B cell (primary cell): Measurements from ENCODE around the gene GPNMB. TPM values are rescaled to one million over a fixed set of nuclear protein-coding genes. Genes with fewer than 3 reads are reported as not detected.

Experiments
- ATAC-seq: fragments of 200-7000 bp; cut with Tn5 transposase; one replicate; pipeline ENCODE4 v1.10.0; 2021; ENCODE audit warnings: low read depth, mild to moderate bottlenecking, moderate number of reproducible peaks, moderate library complexity
- CTCF ChIA-PET: fragments of 350-600 bp; sonication (Branson Sonifier 250); formaldehyde crosslinking; loops from one replicate; lab custom pipeline; 2021; ENCODE audit warnings: antibody characterized with exemption, inconsistent platforms; lab: Charles Lee
- POLR2A ChIA-PET: fragments of 350-600 bp; sonication (Branson Sonifier 250); formaldehyde crosslinking; loops from one replicate; lab custom pipeline; 2021; ENCODE audit warnings: antibody characterized with exemption; lab: Charles Lee
- DNase-seq: peaks from one replicate; pipeline ENCODE4 v3.0.0; 2013
- H2AFZ ChIP-seq: 2 replicates; pipeline ENCODE4 v1.6.1; 2012; ENCODE audit warnings: mild to moderate bottlenecking, low read depth, low read length; ENCODE audit not compliant: insufficient read depth, poor library complexity, severe bottlenecking
- H3K27ac ChIP-seq, 2 donors: 1 replicate in 1 of 2; 2 replicates in 1 of 2; pipeline ENCODE4 v1.5.1; 2012 to 2013; ENCODE audit warnings: low read length in 2 of 2, mild to moderate bottlenecking in 2 of 2, moderate library complexity in 1 of 2
- H3K27me3 ChIP-seq, 4 experiments: fragments of 200-600 bp in 1 of 4; sonication (generic) in 1 of 4; replicated peaks in 1 of 4; 1 replicate in 2 of 4; 2 replicates in 2 of 4; pipeline versions ENCODE4 v1.6.1 to v1.7.0; 2013 to 2016; ENCODE audit warnings: low read length in 3 of 4, mild to moderate bottlenecking in 2 of 4, mixed read lengths in 1 of 4, moderate library complexity in 1 of 4; ENCODE audit not compliant: insufficient read depth in 4 of 4, control insufficient read depth in 3 of 4; ENCODE audit errors: control extremely low read depth in 1 of 4
- H3K36me3 ChIP-seq, 2 experiments: replicated peaks in 1 of 2; 1 replicate in 1 of 2; 2 replicates in 1 of 2; pipeline versions ENCODE4 v1.6.1 to v1.7.1; 2013; ENCODE audit warnings: low read length in 1 of 2; ENCODE audit not compliant: insufficient read depth in 2 of 2, control insufficient read depth in 1 of 2; ENCODE audit errors: control extremely low read depth in 1 of 2, extremely low read depth in 1 of 2
- H3K4me1 ChIP-seq, 2 donors: fragments of 200-600 bp in 1 of 2; sonication (generic) in 1 of 2; 1 replicate in 1 of 2; 2 replicates in 1 of 2; pipeline versions ENCODE4 v1.5.1 to v1.6.1; 2013 to 2017; ENCODE audit warnings: low read length in 2 of 2; ENCODE audit not compliant: control insufficient read depth in 2 of 2, insufficient read depth in 2 of 2
- H3K4me2 ChIP-seq: replicated peaks from 2 replicates; pipeline ENCODE3; 2012; ENCODE audit warnings: mild to moderate bottlenecking, low read depth, low read length; ENCODE audit not compliant: poor library complexity, severe bottlenecking
- H3K4me3 ChIP-seq, 5 experiments: fragments of 200-600 bp in 1 of 5; sonication (generic) in 1 of 5; 1 replicate in 3 of 5; 2 replicates in 2 of 5; pipeline versions ENCODE4 v1.5.1 to v1.7.0; 2011 to 2016; ENCODE audit warnings: low read length in 4 of 5, mild to moderate bottlenecking in 4 of 5, low read depth in 2 of 5, control low read depth in 1 of 5, moderate library complexity in 1 of 5; ENCODE audit not compliant: insufficient read depth in 1 of 5; ENCODE audit errors: control extremely low read depth in 1 of 5, extremely low read depth in 1 of 5
- H3K79me2 ChIP-seq: fragments of 200-600 bp; sonication (generic); one replicate; pipeline ENCODE4 v1.6.0; 2016; ENCODE audit warnings: low read length; ENCODE audit not compliant: control insufficient read depth, insufficient read depth
- H3K9ac ChIP-seq: fragments of 200-600 bp; sonication (generic); 2 replicates; pipeline ENCODE4 v1.6.1; 2017; ENCODE audit warnings: mild to moderate bottlenecking, low read length, moderate library complexity
- H3K9me3 ChIP-seq, 3 donors: one replicate each; pipeline versions ENCODE4 v1.6.1 to v1.7.1; 2013; ENCODE audit warnings: low read length in 2 of 3; ENCODE audit not compliant: control insufficient read depth in 2 of 3, insufficient read depth in 1 of 3; ENCODE audit errors: control extremely low read depth in 1 of 3
- H4K20me1 ChIP-seq: 2 replicates; pipeline ENCODE4 v1.6.0; 2012; ENCODE audit warnings: mild to moderate bottlenecking, low read length; ENCODE audit not compliant: insufficient read depth, control insufficient read depth, poor library complexity, severe bottlenecking
- H3K27ac Mint-ChIP-seq: one replicate; pipeline ENCODE4 v1.8.0; 2021; ENCODE audit warnings: mixed read lengths
- H3K27me3 Mint-ChIP-seq: one replicate; pipeline ENCODE4 v1.8.0; 2021; ENCODE audit warnings: mixed read lengths
- H3K4me1 Mint-ChIP-seq: one replicate; pipeline ENCODE4 v1.8.0; 2021; ENCODE audit warnings: mixed read lengths
- H3K4me3 Mint-ChIP-seq: one replicate; pipeline ENCODE4 v1.8.0; 2021; ENCODE audit warnings: mixed read lengths
- H3K9me3 Mint-ChIP-seq: one replicate; pipeline ENCODE4 v1.8.0; 2022; ENCODE audit warnings: mixed read lengths; ENCODE audit not compliant: insufficient read depth
- EZH2 ChIP-seq: IDR thresholded peaks from 2 replicates; pipeline ENCODE4 v1.6.1; 2012; ENCODE audit warnings: borderline replicate concordance, low read depth, mild to moderate bottlenecking, moderate library complexity, low read length; ENCODE audit not compliant: insufficient read depth, poor library complexity, severe bottlenecking
- WGBS: methylation state at CpG from one replicate; pipeline ENCODE4 v1.1.5; 2013; ENCODE audit warnings: missing lambda C conversion rate; ENCODE audit not compliant: insufficient coverage; 5-methylcytosine and 5-hydroxymethylcytosine counted together
- intact Hi-C: fragments of 100-400 bp; cut with micrococcal nuclease; formaldehyde crosslinking; loops from one replicate; pipeline ENCODE4 v1.10.0; 2022
- polyA plus RNA-seq: library from polyadenylated mRNA; depleted of rRNA; stranded (reverse); fragments of >200 nt; gene quantifications from 2 replicates; pipeline ENCODE4 v1.2.3, GENCODE V29; 2012
- total RNA-seq, 2 donors: library from RNA; stranded (reverse); fragments of 120-200 nt in 1 of 2; gene quantifications; 1 replicate in 1 of 2; 2 replicates in 1 of 2; pipeline versions ENCODE4 v1.2.3 to v1.2.4, GENCODE V29; 2013 to 2022
- TF ChIP-seq, protein P1 (sequence below): fragments of 200-600 bp; IDR thresholded peaks from one replicate; pipeline ENCODE4 v1.8.0; 2022; ENCODE audit warnings: antibody characterized with exemption, mild to moderate bottlenecking

Gene GPNMB
- total and polyA plus RNA-seq, 2 donors (not counting 1 experiment from before 2014, with no cell fraction given): 2.6 TPM; not detected in 1

DNA sequence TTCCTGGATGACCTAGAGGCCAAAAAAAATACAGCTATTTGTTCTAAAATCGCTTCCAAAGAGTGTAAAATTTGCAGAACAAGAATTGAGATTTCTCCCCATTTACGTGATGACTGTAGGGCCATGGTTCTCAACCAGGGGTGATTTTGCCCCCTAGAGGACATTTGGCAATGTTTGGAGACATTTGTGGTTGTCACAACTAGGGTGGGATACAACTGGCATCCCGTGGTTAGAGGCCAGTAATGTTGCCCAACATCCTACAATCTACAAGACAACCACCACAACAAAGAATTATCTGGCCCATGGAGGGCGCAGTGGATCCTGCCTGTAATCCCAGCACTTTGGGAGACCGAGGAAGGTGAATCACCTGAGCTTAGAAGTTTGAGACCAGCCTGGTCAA is 29.8 kb downstream of the GPNMB start:
- H3K4me3 Mint-ChIP-seq: no peak overlapping the region
- Histone ChIP-seq H3K27ac (no peak overlapping the region), H3K36me3 (no peaks in the 10 kb centered on the region), H3K79me2 (no peaks in the 10 kb centered on the region), H3K4me3 (no peak overlapping the region), H3K4me1 (peaks cover 3 to 9% of the 10 kb centered on the region in 2 donors), H3K9me3 (no peaks in the 10 kb centered on the region), H3K9ac (no peak overlapping the region), H4K20me1 (no peaks in the 10 kb centered on the region), H3K4me2 (no peak overlapping the region), H2AFZ (no peak overlapping the region), H3K27me3 (peaks cover 0 to 6% (median 0%) of the 10 kb centered on the region in 4 experiments)
- no peak for TF ChIP-seq EZH2
- TF ChIP-seq, protein P1, sequence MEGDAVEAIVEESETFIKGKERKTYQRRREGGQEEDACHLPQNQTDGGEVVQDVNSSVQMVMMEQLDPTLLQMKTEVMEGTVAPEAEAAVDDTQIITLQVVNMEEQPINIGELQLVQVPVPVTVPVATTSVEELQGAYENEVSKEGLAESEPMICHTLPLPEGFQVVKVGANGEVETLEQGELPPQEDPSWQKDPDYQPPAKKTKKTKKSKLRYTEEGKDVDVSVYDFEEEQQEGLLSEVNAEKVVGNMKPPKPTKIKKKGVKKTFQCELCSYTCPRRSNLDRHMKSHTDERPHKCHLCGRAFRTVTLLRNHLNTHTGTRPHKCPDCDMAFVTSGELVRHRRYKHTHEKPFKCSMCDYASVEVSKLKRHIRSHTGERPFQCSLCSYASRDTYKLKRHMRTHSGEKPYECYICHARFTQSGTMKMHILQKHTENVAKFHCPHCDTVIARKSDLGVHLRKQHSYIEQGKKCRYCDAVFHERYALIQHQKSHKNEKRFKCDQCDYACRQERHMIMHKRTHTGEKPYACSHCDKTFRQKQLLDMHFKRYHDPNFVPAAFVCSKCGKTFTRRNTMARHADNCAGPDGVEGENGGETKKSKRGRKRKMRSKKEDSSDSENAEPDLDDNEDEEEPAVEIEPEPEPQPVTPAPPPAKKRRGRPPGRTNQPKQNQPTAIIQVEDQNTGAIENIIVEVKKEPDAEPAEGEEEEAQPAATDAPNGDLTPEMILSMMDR: no peak
- no peaks in the 10 kb centered on the region for H3K9me3 Mint-ChIP-seq
- no peak for DNase-seq
- intact Hi-C loops: loop anchor here (5.0 to 10.0 kb wide), 2 partner anchors 81 to 1388 kb away; no protein-coding TSS in a partner anchor
- 93% methylated on average over 2 of the region's 5 CpGs for WGBS
- peaks cover 4% of the 10 kb centered on the region for H3K4me1 Mint-ChIP-seq
- ChIA-PET POLR2A (interaction anchor here (0.6 kb wide), 1 partner anchor 176 kb away, joined by 4 read pairs; no protein-coding TSS in a partner anchor), CTCF (interaction anchor here (0.8 to 1.8 kb wide), 6 partner anchors 8 to 435 kb away, joined by 3 to 10 read pairs (median 4); no protein-coding TSS in a partner anchor)
- peaks cover 3% of the 10 kb centered on the region for H3K27me3 Mint-ChIP-seq
- no peak overlapping the region for H3K27ac Mint-ChIP-seq
- no peak for ATAC-seq

GRCh38 chr7:23276947-23277346 is 30.4 kb downstream of the GPNMB start:
- peak overlapping the region; percentile 30 for H2AFZ ChIP-seq

More at GRCh38 chr7:23276947-23277346, 30.4 kb downstream of the GPNMB start:
- Mint-ChIP-seq H3K27ac (no peak overlapping the region), H3K4me1 (peaks cover 4% of the 10 kb centered on the region), H3K27me3 (peaks cover 3% of the 10 kb centered on the region), H3K4me3 (no peak overlapping the region), H3K9me3 (no peaks in the 10 kb centered on the region)
- DNase-seq (no peak), ATAC-seq (no peak)
- Histone ChIP-seq H3K27me3 (peaks cover 0 to 6% (median 0%) of the 10 kb centered on the region in 4 experiments), H3K27ac (no peak overlapping the region), H4K20me1 (no peaks in the 10 kb centered on the region), H3K9ac (no peak overlapping the region), H3K4me3 (no peak overlapping the region), H3K36me3 (no peaks in the 10 kb centered on the region), H3K4me1 (peaks cover 3 to 9% of the 10 kb centered on the region in 2 donors), H3K79me2 (no peaks in the 10 kb centered on the region), H3K4me2 (no peak overlapping the region), H3K9me3 (no peaks in the 10 kb centered on the region)
- ChIA-PET CTCF (interaction anchor here (0.6 to 2.1 kb wide), 10 partner anchors 9 to 507 kb away, joined by 3 to 10 read pairs (median 4); partner anchors contain the start of gene STK31), POLR2A (interaction anchor here (0.6 kb wide), 1 partner anchor 175 kb away, joined by 4 read pairs; no protein-coding TSS in a partner anchor)
- intact Hi-C loops: loop anchor here (1.0 to 10.0 kb wide), 5 partner anchors 22 to 1388 kb away; partner anchors contain the start of gene MALSU1
- TF ChIP-seq, protein P1: no peak
- no peak for TF ChIP-seq EZH2
- 100% methylated on average over 2 of the region's 3 CpGs for WGBS
